Stimulated activated CD4-positive, alpha-beta T cell treated with anti-CD3 and anti-CD28 coated beads, TNF-alpha, amount 100 ng/mL, for 24 hours (primary cell): ENCODE measurements around the gene ZNF599.
A peak's percentile ranks its signal among the peaks of the same experiment; 100 is the strongest.
"Not testable (repeated sequence)": the region's sequence is repeated elsewhere in the genome, so short reads cannot be mapped to it uniquely, and the experiment has no call there.

ENCODE experiments used
- DNase-seq, 3 experiments: peaks; one replicate each; pipeline ENCODE4 v3.0.0-alpha.2; 2020; ENCODE audit warnings: low read depth in 3 of 3

Gene ZNF599

DNA sequence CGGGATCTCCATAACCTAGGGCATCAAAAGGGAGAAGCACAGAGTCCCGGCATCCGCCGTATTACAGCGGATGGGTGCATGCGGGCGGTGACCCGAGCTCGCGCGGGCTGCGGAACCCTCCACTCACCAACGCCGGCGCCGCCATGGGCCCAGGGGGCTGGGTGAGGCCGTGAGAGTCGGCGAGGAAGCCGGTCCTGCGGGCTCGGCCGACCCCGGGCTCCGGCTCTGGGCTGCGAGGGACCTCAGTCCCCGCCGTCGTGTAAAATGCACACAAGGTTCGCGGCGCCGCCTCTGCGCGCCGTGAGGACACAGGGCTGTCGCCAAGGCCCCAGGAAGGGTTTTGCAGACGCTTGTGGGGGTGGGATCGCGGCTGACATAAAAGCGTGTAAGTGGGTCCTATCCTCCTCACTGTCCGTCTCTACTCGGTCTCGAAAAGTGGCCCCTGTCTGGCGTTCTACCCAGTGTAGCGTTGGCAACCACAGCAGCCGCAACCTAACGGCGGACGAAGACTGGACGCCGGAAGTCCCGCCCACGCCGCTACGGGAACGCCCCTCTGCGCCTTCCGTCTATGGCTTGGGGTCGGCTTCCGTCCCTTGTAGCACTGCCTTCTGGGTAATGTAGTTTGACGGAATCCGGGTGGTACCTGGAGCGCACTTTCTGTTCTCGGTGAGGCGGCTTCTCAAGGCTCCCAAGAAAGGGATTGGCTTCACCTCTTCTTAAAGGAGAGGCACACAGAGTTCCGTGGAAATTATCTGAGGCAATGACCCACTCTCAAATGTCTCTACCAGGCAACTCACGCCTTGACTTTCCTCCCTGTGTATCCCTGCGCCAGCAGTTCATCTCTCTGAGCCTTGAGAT is at the start of gene ZNF599:
ZNF599 (minus strand) TSS at position 519 of the 858 bp plus-strand sequence; CDS start at position 145, 374 bp downstream.
- DNase-seq, result peak; percentile 78 to 89 (median 80)

GRCh38 chr19:34818270-34818669 is 45.3 kb upstream of the ZNF599 start:
- DNase-seq, result no peak

DNA sequence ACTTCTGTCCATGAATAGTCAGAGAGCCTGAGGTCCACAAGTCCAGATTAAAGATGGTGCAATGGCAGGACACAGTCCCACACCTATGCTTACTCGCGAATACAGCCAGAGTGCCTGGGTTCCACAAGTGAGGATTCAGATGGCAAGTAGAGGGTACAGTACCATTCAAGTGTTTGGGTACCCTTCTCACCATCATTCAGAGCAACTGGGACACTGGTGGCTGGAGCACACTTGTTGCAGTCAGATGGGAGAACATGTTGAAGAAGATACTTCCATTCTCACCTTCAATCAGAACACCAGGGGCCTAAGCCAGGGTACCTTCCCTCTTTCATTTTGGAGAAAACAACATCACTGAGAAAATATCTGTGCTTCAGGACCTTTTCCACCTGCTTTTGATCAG is 43.7 kb upstream of the ZNF599 start:
- no peak for DNase-seq

- DNase-seq, result no peak
Observed at GRCh38 chr19:34808566-34808965, 35.6 kb upstream of the ZNF599 start.

- no peak for DNase-seq
Observed at GRCh38 chr19:34806976-34807860, 34.2 kb upstream of the ZNF599 start.

GRCh38 chr19:34804115-34804514 is 31.1 kb upstream of the ZNF599 start:
- no peak for DNase-seq

GRCh38 chr19:34796953-34797352 is 23.9 kb upstream of the ZNF599 start:
- not testable (repeated sequence) for DNase-seq

DNA sequence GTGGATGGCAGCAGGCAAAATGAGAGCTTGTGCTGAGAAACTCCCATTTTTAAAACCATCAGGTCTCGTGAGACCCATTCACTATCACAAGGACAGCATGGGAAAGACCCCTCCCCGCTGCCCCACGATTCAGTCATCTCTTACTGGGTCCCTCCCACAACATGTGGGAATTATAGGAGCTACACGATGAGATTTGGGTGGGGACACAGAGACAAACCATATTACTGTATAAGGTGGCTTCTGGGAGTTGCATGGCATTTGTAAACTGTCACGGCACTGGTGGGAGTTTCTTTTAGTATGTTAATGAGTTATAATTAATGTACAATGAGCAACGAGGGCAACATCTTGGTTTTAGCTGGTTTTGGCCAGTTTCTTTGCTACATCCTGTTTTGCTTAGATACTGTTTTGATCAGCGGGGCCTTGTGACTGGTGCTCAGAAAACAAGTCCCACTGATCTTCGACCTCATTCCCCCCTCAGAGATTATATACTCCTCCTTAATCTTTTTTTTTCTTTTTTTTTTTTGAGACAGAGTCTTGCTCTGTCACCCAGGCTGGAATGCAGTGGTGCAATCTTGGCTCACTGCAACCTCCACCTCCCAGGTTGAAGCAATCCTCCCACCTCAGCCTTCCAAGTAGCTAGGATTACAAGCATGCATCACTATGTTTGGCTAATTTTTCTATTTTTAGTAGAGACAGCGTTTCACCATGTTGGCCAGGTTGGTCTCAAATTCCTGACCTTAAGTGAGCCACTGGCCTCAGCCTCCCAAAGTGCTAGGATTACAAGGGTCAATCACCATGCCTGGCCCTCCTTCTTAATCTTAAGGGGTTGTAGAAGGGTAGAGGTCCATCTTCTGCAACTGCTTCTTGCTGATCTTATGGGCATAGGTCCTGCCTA is 21.3 kb upstream of the ZNF599 start:
- DNase-seq, result no peak

DNA sequence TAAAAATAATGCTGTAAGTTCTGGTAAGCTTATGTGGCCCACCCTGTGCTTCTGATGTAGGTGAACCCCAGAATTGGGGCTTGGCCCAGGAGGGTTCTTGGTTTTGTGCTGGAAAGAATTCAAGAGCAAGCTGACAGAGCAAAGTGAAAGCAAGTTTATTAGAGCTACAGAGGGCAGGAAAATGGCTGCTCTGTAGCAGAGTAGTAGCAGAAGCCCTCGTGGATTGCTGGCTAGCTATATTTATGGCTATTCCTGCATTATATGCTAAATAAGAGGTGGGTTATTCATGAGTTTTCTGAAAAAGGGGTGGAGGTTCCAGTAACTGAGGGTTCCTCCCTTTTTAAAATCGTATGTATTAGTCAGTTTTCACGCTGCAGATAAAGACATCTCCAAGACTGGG is 20.6 kb upstream of the ZNF599 start:
- no peak for DNase-seq

- no peak for DNase-seq
Observed at GRCh38 chr19:34788074-34788473, 15.1 kb upstream of the ZNF599 start.

DNA sequence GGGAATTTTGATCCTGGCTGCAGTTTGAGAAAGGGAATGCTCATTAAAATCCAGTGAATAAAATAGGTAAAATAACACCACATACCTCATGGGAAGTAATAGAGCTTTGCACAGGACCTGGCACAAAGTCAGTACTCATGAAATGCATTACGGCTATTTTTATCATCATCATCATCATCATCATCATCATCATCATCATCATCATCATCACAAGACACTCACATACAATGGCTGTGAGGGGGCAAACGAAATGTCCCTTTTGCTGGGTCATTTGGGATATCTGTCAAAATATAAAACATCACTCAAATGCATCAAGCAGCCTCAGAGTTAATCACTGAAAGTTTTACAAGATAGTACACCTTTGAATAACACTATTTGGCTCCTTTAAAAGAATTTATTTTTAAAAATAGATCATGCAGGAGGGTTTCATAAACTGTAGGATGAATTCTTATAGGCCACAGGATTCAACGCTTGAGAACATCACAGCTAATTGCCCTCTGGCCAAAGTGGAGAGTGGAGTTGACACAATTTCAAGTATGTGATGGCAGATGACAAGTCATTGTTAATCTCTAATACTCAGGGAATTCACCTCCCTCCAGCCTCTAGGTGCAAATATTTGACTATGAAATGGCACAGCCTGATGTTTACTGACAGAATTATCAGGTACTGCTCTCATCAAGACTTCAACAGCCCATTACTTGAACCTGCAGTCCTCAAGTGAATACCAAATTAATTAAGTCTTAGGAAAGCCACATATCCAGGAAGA is 14.2 kb upstream of the ZNF599 start:
- DNase-seq, result no peak

DNA sequence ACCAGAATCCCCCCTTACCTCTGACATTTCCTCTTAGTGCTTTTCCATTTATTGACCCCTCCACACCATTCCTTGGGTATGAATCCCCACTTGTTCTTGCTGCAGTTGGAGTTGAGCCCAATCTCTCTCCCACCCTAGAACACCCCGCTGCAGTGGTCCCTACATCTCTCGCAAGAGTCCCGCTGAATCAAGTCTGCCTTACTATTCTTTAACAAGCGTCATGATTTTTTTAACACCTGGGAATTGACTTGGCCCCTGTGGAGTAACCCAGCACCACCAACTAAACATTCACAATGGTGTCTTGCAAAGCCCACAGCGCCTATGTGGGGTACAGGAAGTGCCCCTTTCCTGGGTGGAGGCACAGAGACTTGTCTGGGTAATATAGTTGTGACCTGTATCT is 13.2 kb upstream of the ZNF599 start:
- DNase-seq, result no peak

DNA sequence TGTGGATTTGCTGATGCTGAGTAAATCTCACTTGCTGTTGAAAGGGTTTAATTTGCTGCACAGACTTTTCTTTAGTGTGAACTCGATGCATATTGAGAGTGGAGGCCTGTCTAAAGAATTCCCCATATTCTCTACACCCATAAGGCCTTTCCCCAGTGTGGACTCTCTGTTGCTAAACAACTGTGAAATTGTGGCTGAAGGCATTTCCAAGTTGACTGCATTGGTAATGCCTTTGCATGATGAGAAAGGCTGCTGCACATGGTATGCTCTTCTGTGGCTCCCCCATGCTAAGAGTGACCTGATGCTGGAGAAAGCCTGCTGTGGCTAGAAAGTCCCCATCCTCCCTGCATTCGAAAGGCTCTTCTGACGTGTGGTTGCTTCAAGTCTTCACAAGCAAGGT is 6.6 kb upstream of the ZNF599 start:
- DNase-seq, result no peak

GRCh38 chr19:34778342-34778741 is 5.3 kb upstream of the ZNF599 start:
- DNase-seq, result no peak

DNA sequence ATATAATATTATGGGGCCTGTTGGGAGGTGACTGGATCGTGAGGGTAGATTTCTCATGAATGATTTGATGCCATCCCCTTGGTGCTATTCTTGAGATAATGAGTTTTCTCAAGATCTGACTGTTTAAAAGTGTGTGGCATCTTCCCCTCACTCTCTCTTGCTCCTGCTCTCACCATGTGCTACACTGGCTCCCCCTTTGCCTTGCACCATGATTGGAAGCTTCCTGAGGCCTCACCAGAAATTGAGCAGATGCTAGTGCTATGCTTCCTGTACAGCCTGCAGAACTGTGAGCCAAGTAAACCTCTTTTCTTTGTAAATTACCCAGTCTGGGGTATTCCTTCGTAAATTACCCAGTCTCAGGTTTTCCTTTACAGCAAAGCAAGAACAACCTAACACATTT is 1.8 kb upstream of the ZNF599 start:
- no peak for DNase-seq

DNA sequence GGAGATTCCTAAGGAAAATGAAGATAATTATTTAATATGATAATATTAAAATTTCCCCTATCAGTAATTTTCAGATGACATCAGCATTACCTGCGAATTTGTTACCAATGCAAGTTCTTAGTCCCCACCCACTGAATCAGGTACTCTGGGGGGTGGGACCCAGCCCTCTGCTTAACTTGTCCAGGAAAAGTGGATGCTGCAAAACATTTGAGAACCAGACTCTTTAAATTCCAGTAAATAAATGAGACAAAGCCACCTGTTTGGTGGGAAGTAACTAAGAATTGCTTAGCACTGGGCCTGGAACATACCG is 495 bp upstream of the ZNF599 start:
- no peak for DNase-seq

- no peak for DNase-seq
Observed at GRCh38 chr19:34767951-34768350, 5.1 kb downstream of the ZNF599 start.

DNA sequence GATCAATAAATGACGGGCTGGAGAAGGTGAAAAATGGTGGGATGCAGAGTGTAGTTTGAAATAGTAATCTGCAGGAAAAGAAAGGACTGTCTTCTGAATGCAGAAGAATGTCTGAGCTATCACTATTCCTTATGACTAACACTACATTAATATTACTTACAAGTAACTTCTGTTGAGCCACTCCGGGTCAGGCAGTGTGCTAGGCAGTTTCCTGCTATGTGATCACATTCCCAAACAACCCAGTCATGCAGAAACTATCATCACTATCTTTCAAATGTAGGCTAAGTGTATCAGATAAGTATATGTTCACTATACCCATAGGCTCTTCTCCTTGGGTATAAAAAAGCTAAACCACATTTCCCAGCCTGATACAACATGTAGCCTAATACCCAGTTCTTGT is 6.6 kb downstream of the ZNF599 start:
- DNase-seq, result no peak

GRCh38 chr19:34759218-34759917 is 13.6 kb downstream of the ZNF599 start:
- DNase-seq, result no peak

DNA sequence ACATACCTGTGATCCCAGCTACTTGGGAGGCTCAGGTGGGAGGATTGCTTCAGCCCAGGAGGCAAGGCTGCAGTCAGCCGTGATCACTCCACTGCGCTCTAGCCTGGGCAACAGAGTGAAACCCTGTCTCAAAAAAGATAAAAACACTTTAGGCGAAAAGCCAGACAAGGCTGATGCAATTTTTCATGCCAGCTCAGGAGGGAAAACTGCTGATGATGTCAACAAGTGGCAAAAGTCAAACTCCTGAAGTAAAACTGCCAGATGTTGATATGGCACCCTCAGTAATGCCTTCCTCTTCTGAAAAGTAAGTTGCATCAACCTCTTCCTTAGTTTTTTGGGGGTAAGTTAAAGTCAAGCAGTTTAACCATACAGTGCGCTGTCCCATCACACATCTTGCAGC is 15.6 kb downstream of the ZNF599 start:
- DNase-seq, result no peak
